Keratinocyte (primary cell): Measurements from ENCODE around the gene IFITM10. TPM values are rescaled to one million over a fixed set of nuclear protein-coding genes. Genes with fewer than 3 reads are reported as not detected.
"Not testable (repeated sequence)": the region's sequence is repeated elsewhere in the genome, so short reads cannot be mapped to it uniquely, and the experiment has no call there.

ENCODE experiments used
- DNase-seq: peaks from one replicate; pipeline ENCODE4 v3.0.0-alpha.2; 2011; ENCODE audit warnings: low read depth, missing footprints, low spot score
- FAIRE-seq: peaks from 2 replicates; lab custom pipeline; 2011; peaks lifted over from hg19 to GRCh38; lab: Jason Lieb, UNC
- H2AFZ ChIP-seq: 2 replicates; pipeline ENCODE4 v1.6.0; 2012; ENCODE audit warnings: low read length, control low read depth, inconsistent platforms; ENCODE audit not compliant: control insufficient read depth
- H3K27ac ChIP-seq: 2 replicates; pipeline ENCODE4 v1.5.1; 2011; ENCODE audit warnings: low read length; ENCODE audit not compliant: control insufficient read depth, insufficient read depth
- H3K27me3 ChIP-seq: 3 replicates; pipeline ENCODE4 v1.6.0; 2011; ENCODE audit warnings: low read length; ENCODE audit not compliant: control insufficient read depth, insufficient read depth; ENCODE audit errors: extremely low read depth
- H3K36me3 ChIP-seq, 2 experiments: 2 replicates in 1 of 2; 3 replicates in 1 of 2; pipeline ENCODE4 v1.5.1; 2011; ENCODE audit warnings: low read length in 2 of 2, mild to moderate bottlenecking in 1 of 2; ENCODE audit not compliant: control insufficient read depth in 2 of 2, insufficient read depth in 2 of 2; ENCODE audit errors: extremely low read depth in 1 of 2
- H3K4me1 ChIP-seq: 3 replicates; pipeline ENCODE4 v1.5.1; 2011; ENCODE audit warnings: low read length; ENCODE audit not compliant: control insufficient read depth, insufficient read depth; ENCODE audit errors: extremely low read depth
- H3K4me2 ChIP-seq: 3 replicates; pipeline ENCODE4 v1.6.0; 2011; ENCODE audit warnings: low read depth, low read length; ENCODE audit not compliant: control insufficient read depth, insufficient read depth; ENCODE audit errors: extremely low read depth
- H3K4me3 ChIP-seq, 3 experiments: fragments of 200-600 bp in 1 of 3; sonication (generic) in 1 of 3; 2 replicates in 2 of 3; 3 replicates in 1 of 3; pipeline ENCODE4 v1.5.1; 2011 to 2016; ENCODE audit warnings: low read length in 3 of 3, mild to moderate bottlenecking in 3 of 3, control low read depth in 2 of 3, inconsistent platforms in 1 of 3, low read depth in 1 of 3, mixed read lengths in 1 of 3, mixed run types in 1 of 3, moderate library complexity in 1 of 3; ENCODE audit not compliant: control insufficient read depth in 2 of 3, insufficient read depth in 2 of 3; ENCODE audit errors: extremely low read depth in 1 of 3
- H3K79me2 ChIP-seq: 2 replicates; pipeline ENCODE4 v1.6.0; 2012; ENCODE audit warnings: low read length; ENCODE audit not compliant: control insufficient read depth, insufficient read depth
- H3K9ac ChIP-seq: 3 replicates; pipeline ENCODE4 v1.6.0; 2011; ENCODE audit warnings: low read length; ENCODE audit not compliant: control insufficient read depth, insufficient read depth; ENCODE audit errors: extremely low read depth
- H3K9me1 ChIP-seq: 3 replicates; pipeline ENCODE4 v1.6.0; 2011; ENCODE audit warnings: low read length; ENCODE audit not compliant: control insufficient read depth, insufficient read depth; ENCODE audit errors: extremely low read depth
- H3K9me3 ChIP-seq: 2 replicates; pipeline ENCODE4 v1.5.1; 2012; ENCODE audit warnings: low read depth, low read length; ENCODE audit not compliant: control insufficient read depth
- H4K20me1 ChIP-seq: 3 replicates; pipeline ENCODE4 v1.6.0; 2011; ENCODE audit warnings: low read length; ENCODE audit not compliant: control insufficient read depth, insufficient read depth; ENCODE audit errors: extremely low read depth
- EZH2 ChIP-seq: IDR thresholded peaks from one replicate; pipeline ENCODE4 v1.6.1; 2012; ENCODE audit warnings: inconsistent platforms, mild to moderate bottlenecking, low read length, moderate library complexity
- dilution Hi-C: fragments of 300-500 bp; cut with MboI; formaldehyde crosslinking; loops from one replicate; pipeline ENCODE4 v1.7.0; 2020; ENCODE audit warnings: low sequenced_read_pairs; ENCODE audit not compliant: extremely low pct_ligation_motif_present
- polyA plus RNA-seq, 5 experiments: library from polyadenylated mRNA; depleted of rRNA in 3 of 5; stranded (reverse) in 3 of 5; stranded (forward) in 1 of 5; unstranded in 1 of 5; fragments of >200 nt; gene quantifications; 1 replicate in 1 of 5; 2 replicates in 3 of 5; 3 replicates in 1 of 5; pipeline versions ENCODE4 v1.2.1 to v1.2.3, GENCODE V29; 2011 to 2012; ENCODE audit warnings: missing spikeins in 2 of 5, low read depth in 1 of 5, low replicate concordance in 1 of 5
- TF ChIP-seq, protein P1 (sequence below), 3 experiments: IDR thresholded peaks in 1 of 3; conservative IDR thresholded peaks in 1 of 3; optimal IDR thresholded peaks in 1 of 3; 2 replicates in 2 of 3; 3 replicates in 1 of 3; pipeline versions ENCODE3 to v1.5.1; 2011; ENCODE audit warnings: low read length in 3 of 3, mild to moderate bottlenecking in 3 of 3, moderate library complexity in 2 of 3, control low read depth in 1 of 3, inconsistent platforms in 1 of 3; ENCODE audit not compliant: insufficient read depth in 2 of 3; ENCODE audit errors: extremely low read depth in 1 of 3

The IFITM10 gene
- polyA plus RNA-seq, 1 donor (not counting 4 experiments of a cell fraction or from before 2014, with no cell fraction given) = 0.14 TPM

DNA sequence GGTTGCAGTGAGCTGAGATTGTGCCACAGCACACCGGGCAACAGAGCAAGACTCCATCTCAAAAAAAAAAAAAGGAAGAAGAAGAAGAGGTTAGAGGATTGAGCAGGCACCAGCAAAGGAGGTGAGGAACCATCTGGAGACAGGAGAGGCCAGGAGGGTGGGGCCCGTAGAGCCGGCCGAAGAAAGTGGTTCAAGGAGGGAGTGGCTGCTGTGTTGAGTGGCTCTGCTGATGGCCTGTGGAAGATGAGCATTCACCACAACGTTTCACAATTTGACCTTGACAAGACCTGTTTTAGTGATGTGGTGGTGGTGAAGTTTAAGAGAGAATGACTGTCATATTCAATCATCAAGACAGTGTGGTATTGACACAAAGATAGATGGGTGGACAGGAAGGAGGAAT lies 20.1 kb upstream of the IFITM10 start:
- Histone ChIP-seq H2AFZ (no peak overlapping the region), H3K27ac (no peak overlapping the region), H3K4me1 (peaks cover 31% of the 10 kb centered on the region), H3K9me3 (no peaks in the 10 kb centered on the region), H3K4me2 (no peak overlapping the region), H3K79me2 (no peaks in the 10 kb centered on the region), H4K20me1 (no peaks in the 10 kb centered on the region), H3K27me3 (no peaks in the 10 kb centered on the region), H3K4me3 (no peak overlapping the region), H3K9me1 (no peaks in the 10 kb centered on the region), H3K36me3 (no peaks in the 10 kb centered on the region), H3K9ac (no peak overlapping the region)
- dilution Hi-C loops = no loop called here
- DNase-seq (no peak), FAIRE-seq (no peak)
- no peak for TF ChIP-seq EZH2
- TF ChIP-seq, protein P1, sequence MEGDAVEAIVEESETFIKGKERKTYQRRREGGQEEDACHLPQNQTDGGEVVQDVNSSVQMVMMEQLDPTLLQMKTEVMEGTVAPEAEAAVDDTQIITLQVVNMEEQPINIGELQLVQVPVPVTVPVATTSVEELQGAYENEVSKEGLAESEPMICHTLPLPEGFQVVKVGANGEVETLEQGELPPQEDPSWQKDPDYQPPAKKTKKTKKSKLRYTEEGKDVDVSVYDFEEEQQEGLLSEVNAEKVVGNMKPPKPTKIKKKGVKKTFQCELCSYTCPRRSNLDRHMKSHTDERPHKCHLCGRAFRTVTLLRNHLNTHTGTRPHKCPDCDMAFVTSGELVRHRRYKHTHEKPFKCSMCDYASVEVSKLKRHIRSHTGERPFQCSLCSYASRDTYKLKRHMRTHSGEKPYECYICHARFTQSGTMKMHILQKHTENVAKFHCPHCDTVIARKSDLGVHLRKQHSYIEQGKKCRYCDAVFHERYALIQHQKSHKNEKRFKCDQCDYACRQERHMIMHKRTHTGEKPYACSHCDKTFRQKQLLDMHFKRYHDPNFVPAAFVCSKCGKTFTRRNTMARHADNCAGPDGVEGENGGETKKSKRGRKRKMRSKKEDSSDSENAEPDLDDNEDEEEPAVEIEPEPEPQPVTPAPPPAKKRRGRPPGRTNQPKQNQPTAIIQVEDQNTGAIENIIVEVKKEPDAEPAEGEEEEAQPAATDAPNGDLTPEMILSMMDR (optimal IDR thresholded peaks at IDR 0.05 in 1 of 3, IDR thresholded peaks at IDR 0.05 in 1 of 3, conservative IDR thresholded peaks at IDR 0.05 in 1 of 3; ENCODE audit: extremely low read depth in 1 of 3, insufficient read depth in 2 of 3, low read length in 3 of 3) = no peak

GRCh38 chr11:1770061-1770460 lies 19.7 kb upstream of the IFITM10 start:
- Histone ChIP-seq H3K4me1 (peaks cover 31% of the 10 kb centered on the region), H3K27me3 (no peaks in the 10 kb centered on the region), H3K4me2 (no peak overlapping the region), H3K9me3 (no peaks in the 10 kb centered on the region), H2AFZ (no peak overlapping the region), H3K9ac (no peak overlapping the region), H3K36me3 (no peaks in the 10 kb centered on the region), H3K9me1 (no peaks in the 10 kb centered on the region), H3K27ac (no peak overlapping the region), H4K20me1 (no peaks in the 10 kb centered on the region), H3K4me3 (no peak overlapping the region), H3K79me2 (no peaks in the 10 kb centered on the region)
- TF ChIP-seq, protein P1 (optimal IDR thresholded peaks at IDR 0.05 in 1 of 3, IDR thresholded peaks at IDR 0.05 in 1 of 3, conservative IDR thresholded peaks at IDR 0.05 in 1 of 3; ENCODE audit: extremely low read depth in 1 of 3, insufficient read depth in 2 of 3, low read length in 3 of 3) = no peak
- TF ChIP-seq EZH2 = no peak
- DNase-seq = no peak
- dilution Hi-C loops = no loop called here
- peak; percentile 67 for FAIRE-seq

DNA sequence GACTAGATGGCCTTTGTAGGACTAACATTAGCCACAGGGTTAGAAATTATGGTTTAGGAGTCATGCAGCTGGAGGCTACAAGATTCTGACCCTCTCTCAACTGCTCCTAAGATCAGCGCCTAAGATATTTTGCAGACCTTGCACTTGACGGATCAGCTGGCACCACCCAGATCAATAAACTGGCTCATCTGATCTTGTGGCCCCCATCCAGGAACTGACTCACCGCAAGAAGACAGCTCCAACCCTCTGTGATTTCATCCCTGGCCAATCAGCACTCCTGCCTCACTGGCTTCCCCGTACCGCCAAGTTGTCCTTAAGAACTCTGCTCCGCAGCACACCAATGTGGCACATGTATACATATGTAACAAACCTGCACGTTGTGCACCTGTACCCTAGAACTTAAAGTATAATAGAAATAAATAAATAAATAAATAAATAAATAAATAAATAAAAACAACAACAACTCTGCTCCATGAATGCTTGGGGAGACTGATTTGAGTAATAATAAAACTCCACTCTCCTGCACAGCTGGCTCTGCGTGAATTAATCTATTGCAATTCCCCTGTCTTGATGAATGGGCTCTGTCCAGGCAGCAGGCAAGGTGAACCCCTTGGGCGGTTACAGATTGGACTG lies 19.0 kb upstream of the IFITM10 start:
- H3K79me2 ChIP-seq, H3K27ac ChIP-seq, H4K20me1 ChIP-seq, H3K36me3 ChIP-seq, H3K4me2 ChIP-seq, H3K9me3 ChIP-seq, dilution Hi-C loops, H3K9me1 ChIP-seq, H3K4me3 ChIP-seq, DNase-seq, H3K27me3 ChIP-seq, H3K9ac ChIP-seq, FAIRE-seq, H2AFZ ChIP-seq: not testable (repeated sequence)
- H3K4me1 ChIP-seq = peaks cover 33% of the 10 kb centered on the region
